GM19395 (cell line): ENCODE results near the gene ANKMY1.

Experiments used
- ATAC-seq: cut with Tn5 transposase; IDR thresholded peaks from one replicate; pipeline ENCODE4 v1.9.1; 2021; ENCODE audit warnings: mild to moderate bottlenecking, moderate library complexity; ENCODE audit not compliant: unreplicated experiment

The ANKMY1 gene

DNA sequence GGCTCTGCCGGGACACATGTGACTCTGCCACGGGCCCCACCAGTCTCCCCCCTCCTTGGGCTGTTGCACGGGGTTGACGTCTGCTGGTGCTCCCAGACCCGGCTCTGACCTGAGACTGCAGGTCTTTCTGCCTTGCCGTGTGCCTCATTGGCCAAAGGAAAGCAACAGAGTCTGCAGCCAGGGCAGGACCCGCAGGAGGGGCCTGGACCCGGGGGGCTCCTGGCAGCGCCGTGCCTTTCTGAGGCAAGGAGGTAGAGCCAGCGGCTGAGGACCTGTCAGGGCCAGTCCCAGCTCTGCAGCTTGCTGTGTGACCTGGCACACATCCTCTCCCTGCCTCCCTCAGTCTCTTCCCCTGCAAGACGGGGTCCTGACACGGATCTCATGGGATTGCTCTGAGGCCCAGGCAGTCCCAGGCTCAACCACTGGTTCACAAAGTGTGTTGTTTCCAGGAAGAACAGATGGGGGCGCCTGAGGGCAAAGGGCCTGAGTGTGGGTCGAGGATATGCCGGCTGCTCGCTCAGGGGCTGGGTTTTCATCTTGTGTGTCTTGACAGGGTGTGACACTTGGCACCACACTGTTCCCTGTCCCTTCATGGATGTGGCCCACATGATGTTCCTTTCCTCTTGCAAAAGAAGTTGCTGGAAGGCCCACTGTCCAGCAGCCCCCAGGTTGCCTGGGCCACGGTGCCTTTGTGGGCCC lies 37.7 kb upstream of the ANKMY1 start:
- ATAC-seq, result no peak

- no peak for ATAC-seq
Measured at GRCh38 chr2:240594511-240595380, 37.0 kb upstream of the ANKMY1 start.

GRCh38 chr2:240593703-240594451 lies 36.1 kb upstream of the ANKMY1 start:
- ATAC-seq, result no peak

- ATAC-seq, result no peak
Measured at GRCh38 chr2:240593026-240593702, 35.4 kb upstream of the ANKMY1 start.

GRCh38 chr2:240591784-240592183 lies 34.0 kb upstream of the ANKMY1 start:
- ATAC-seq, result no peak

DNA sequence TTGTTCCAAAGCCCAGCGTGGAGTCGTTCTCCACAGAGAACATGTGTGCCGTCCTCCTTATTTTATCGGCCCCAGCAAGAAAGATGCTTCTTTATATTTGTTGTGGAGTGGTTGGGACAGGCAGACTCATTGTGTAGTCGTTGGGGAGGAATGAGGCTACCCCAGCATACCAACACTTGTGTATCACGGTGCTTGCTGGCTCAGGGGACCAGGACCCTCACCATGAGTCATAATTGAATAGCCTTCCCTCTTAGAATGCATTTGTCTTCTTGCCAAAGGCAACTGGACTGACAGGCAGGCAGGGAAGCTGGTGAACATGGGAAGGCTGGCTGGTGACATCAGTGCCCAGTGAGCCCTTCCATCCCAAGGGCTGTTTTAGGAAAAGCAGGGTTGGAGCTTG lies 33.4 kb upstream of the ANKMY1 start:
- no peak for ATAC-seq

DNA sequence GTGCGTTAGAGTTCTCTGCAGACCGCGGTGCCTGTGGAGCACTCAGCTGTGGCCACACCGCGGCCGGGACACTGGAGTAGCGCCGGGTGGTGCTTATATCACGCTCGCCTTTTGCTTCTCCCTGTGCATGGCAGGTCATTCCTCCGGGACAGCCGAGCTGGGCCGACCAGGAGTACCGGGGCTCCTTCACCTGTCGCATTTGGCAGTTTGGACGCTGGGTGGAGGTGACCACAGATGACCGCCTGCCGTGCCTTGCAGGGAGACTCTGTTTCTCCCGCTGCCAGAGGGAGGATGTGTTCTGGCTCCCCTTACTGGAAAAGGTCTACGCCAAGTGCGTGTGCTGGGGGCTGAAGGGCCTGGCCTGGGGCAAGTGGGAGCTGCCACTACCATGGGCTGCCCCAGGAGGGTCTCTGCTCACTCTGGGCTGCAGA lies 32.9 kb upstream of the ANKMY1 start:
- no peak for ATAC-seq

DNA sequence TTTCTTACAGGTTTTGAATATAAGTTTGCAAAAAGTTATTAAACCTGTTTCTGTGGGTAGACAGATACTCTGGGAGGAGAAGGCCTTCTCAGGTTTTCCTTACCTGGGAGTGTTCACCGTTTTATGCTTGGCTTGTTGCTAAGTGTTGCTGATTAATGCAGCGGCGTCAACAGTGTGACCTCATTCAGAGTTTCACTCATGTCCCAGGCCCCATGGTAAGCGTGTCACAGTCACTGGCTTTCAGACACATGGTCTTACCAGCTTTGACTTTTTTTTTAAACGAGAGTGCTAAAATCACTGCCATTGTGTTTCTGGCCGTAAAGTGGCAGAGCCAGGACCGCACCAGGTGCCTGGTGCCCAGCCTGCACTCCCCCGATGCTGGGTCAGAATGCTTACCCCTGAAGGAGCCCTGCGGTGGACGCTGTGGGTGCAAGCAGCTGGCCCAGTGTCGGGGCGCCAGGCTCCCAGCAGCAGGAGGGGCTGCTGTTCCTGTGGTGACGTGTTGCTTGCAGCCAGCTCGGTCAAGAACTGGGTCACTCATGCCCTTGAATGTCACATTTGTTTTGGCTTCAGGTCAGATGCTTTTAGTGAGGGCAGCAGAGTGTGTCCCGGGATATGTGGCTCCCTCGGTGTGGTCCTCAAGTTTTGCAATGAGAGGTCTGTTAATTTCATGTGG lies 32.2 kb upstream of the ANKMY1 start:
- no peak for ATAC-seq

- ATAC-seq, result no peak
Measured at GRCh38 chr2:240589375-240589774, 31.6 kb upstream of the ANKMY1 start.

DNA sequence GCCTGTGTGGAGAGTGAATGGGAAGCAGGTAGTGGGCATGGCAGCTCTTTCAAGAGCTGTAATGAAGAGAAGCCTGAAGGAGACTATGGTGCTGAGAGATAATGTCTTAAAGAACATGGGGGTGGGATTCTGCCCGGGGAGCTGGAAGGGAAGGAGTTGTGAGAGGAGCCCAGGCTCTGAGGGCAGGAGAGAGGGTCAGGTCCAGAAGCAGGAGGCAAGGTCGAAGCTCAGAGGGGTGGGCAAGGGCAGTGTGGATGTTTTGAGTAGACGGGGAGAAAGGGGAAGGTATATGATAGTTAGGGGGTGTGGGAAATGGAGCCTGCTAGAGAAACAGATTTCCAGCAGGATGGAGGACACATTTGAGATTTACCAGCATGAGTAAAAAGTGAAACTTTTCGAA lies 30.9 kb upstream of the ANKMY1 start:
- ATAC-seq, result no peak

- no peak for ATAC-seq
Measured at GRCh38 chr2:240588006-240588655, 30.3 kb upstream of the ANKMY1 start.

DNA sequence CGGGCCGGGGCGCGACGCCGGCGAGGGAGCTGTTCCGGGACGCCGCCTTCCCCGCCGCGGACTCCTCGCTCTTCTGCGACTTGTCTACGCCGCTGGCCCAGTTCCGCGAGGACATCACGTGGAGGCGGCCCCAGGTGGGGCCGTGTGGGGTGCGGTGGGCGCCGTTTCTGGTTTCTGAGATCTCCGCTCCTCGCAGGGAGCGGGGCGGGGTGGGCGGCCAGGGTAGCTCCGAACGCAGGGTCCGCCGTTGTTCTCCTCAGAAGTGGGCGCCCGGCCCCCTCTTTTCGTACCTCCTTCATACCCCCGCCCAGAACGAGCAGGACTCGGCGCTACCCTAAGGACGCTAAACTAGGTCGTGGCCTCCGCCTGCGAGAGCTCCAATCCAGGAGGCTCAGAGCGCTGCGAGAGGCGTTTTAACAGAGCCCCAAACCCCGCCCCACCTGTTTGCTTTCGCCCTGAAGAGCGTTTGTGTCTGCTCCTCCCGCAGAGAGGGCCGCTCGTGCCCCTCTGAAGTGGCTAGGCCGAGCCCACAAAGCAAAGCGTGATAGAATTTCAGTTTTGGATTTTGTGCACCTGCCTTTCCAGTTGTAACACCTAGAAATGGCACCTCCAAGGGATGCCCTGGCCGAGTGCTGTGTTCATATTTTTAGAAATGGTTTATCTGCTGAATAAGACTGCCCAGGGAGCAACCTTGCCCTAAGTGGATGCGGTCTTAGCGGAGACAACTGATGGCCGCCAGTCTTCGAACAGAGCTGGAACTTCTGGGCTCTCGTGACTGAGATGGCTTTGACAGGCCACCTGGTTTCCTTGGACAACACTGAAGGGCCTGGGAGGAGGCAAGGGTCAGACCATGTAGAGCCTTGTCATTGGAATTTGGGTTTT lies 29.4 kb upstream of the ANKMY1 start:
- peak; percentile 1 for ATAC-seq

GRCh38 chr2:240586198-240586918 lies 28.6 kb upstream of the ANKMY1 start, which contains the start of gene CAPN10:
TSS of gene CAPN10 (plus strand) at chr2:240586734. CDS start at chr2:240586912, 178 bp downstream.
- peak; percentile 62 for ATAC-seq

DNA sequence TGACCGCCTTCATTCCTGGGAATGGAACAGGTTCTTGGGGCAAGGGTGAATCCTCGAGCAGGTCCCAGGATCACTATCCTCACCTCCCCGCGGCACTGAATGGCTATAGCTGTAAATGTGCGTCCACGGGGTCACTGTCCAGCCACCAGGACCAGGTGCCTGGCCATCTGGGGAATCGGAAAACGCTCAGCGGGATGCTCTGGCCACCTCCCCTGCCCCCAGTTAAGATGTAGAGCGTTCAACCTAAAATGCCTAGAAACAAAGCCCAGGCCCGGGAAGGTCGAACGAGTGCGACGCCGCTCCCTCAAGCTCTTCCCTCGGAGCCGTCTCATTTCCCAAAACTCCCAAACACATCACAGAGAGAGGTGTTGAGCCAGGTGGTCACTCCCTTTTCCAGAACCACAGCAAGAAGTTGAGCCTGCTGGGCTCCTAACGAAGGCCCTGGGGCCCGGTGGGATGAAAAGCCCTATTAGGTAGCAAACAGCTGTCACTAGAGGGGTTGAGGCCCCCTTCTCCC lies 28.0 kb upstream of the ANKMY1 start:
- ATAC-seq, result no peak

DNA sequence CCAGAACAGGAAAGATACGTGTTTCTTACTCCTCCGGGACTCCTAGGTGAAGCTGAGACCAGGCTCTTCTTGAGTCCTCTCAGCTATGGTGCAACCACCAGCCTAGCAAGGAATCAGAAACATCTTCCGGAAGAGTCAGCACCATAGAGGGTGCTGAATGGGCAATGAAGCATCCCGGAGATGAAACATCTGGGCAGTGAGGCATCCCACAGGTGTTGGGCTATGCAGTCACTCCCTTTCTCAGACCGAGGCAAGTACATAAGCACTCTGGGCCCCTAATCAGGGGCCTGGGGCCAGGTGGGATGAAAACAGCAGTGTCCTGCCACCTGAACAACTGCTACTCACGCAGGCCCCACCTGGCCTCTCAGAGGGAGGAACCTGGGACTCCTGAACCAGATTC lies 27.3 kb upstream of the ANKMY1 start:
- ATAC-seq, result peak; percentile 33

- peak; percentile 59 for ATAC-seq
Measured at GRCh38 chr2:240584486-240585031, 26.8 kb upstream of the ANKMY1 start.

DNA sequence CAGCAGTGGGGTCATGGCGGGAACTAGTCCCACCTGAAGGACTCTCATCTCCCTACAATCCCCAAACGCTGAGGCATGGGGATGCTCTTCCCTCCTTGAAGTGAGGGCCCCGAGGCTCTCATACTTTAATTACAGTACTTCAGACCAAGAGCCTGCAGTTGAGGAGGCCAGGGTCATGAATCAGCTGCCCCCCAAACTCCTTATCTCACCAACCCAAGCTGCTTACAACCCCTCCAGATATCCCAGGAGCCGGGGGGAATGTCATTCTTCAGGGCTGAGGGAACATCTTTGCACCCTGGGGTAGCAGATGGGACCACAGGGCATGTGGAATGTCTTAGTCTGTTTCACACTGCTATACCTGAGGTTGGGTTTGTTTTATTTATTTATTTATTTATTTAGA lies 26.0 kb upstream of the ANKMY1 start:
- ATAC-seq, result no peak

DNA sequence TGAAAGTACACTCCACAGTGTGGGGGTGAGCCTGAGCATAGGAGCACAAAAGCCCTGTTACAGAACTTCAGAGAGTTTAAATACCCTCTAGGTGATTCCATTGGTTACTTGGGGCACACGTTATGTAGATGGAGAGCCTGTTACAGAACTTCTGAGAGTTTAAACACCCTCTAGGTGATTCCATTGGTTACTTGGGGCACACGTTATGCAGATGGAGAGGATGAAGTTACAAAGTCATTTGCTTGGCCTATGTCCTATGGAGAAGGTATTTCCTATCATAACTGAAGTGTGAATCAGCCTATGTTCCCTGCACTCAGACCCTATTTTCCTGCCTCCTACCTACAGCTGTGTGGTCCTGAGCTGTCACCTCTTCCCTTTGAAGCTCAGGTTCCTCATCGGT lies 25.0 kb upstream of the ANKMY1 start:
- ATAC-seq, result no peak
